HS-5 (cell line): ENCODE results near the gene EIF1AD.
"Not testable (repeated sequence)": the region's sequence is repeated elsewhere in the genome, so short reads cannot be mapped to it uniquely, and the experiment has no call there.

Experiments
- DNase-seq: peaks from one replicate; pipeline ENCODE4 v3.0.0-alpha.2; 2012; ENCODE audit warnings: low read depth

Gene EIF1AD

DNA sequence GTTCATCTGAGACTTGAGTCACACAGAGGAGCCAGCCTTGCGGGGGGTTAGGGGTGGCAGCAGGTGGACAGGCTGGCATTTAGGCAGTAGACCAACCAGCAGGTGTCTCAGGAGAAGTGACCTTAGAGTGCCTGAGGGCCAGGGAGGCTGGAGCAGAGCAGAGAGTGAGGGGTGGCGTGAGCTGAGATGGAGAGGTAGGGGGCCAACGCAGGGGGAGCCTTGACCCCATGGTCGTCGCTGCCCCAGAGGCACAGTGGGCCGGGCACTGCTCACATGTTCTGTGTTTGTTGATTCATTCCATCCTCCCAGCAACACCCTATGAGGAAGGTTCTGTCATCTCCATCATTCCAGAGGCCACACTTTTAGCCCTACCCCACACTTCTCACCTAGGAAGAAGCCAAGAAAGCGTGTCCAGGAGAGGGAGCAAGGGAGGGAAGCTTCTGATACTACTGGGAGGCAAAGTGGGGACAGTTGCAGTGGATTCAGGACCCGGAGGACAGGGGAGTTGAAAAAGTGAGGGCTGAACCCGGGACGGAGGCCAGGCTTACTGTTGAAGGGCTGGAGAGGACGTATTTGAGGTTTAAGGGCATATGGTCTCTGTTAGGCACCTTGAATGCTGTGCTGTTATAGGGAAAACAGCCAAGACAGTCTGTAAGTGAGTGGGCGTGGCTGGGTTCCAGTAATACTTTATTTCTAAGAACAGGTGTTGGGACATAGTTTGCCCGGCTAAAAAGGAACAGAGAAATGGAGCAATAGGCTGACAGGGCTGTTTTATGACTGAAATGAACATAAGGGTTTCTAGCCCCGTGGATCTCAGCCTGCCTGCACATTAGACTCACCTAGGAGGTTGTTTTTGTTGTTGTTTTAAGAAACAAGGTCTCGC, 33.1 kb downstream of the EIF1AD start:
- DNase-seq, result no peak

GRCh38 chr11:65967329-65967934, 34.5 kb downstream of the EIF1AD start:
- DNase-seq, result no peak

DNA sequence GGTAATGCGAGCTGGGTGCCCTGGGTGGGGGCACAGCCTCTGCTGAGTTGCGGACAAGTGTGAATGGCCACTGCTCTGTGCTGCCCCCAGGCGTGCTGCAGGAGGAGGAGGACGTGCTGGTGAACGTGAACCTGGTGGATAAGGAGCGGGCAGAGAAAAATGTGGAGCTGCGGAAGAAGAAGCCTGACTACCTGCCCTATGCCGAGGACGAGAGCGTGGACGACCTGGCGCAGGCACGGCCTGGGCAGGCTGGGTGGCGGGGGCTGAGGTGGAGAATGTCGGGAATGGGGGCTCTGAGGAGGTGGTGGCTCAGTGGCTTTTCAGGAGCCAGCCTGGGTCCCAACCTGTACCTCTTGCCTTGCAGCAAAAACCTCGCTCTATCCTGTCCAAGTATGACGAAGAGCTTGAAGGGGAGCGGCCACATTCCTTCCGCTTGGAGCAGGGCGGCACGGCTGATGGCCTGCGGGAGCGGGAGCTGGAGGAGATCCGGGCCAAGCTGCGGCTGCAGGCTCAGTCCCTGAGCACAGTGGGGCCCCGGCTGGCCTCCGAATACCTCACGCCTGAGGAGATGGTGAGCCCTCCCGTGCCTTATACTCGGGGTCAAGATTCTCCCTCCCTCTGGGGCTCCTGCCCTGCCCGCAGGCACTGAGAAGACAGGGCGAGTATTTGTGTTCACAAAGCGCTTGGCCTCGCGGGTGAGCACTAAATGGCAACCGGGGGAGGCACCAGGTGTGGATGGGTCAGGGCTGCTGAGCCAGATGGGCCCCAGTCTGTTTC, 35.8 kb downstream of the EIF1AD start:
- no peak for DNase-seq

GRCh38 chr11:65964906-65965305, 37.1 kb downstream of the EIF1AD start:
- no peak for DNase-seq

DNA sequence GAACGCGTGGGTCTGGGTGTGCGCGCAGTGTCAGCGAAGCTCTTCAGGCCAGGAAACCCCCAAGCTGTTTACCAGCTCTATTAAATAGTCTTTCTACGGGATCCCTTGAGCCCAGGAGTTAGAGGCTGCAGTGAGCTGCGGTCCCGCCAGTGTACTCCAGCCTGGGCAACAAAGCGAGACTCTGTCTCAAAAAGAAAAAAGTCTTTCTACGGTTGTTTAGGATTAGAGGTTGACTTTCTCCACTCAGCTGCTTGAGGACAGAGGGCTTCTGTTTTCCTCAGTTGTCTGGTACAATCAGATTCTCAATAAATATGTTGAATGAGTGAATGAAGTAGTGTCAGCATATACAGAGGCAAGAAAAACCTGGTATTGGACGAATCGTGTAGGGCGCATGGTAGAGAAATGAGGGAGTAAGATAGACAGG, 39.8 kb downstream of the EIF1AD start:
- DNase-seq, result no peak

GRCh38 chr11:65961267-65962140, 40.5 kb downstream of the EIF1AD start, which contains the start of gene SART1:
SART1 (plus strand) TSS chr11:65961734; CDS start chr11:65961781, 47 bp downstream.
- DNase-seq, result peak; percentile 91

- no peak for DNase-seq
Observed at GRCh38 chr11:65960824-65961266, 41.1 kb downstream of the EIF1AD start.

DNA sequence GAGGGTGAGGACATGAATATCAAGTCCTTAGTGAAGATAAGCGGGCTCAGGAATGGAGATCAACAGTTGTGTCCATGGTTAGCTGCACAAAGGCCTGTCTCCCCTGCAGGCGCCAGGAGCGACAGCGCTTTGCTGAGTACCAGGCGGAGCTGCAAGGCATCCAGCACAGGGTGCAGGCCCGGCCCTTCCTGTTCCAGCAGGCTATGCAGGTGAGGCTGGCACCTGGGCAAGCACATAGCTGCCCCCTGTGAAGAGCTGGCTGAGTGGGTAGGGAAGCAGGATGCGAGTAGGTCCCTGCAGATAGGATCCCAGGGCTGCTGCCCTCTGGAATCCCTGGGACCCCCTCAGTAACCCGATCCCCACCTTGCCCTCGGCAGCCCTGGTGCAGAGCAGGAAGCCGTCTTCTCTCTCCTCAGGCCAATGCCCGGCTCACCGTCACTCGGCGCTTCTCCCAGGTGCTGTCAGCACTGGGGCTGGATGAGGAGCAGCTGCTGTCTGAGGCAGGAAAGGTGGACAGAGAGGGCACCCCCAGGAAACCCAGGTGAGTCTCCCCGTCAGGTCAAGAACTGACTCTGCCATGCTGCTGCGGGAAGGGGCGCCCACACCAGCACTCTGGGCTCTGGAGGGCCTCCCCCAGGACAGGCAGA, 43.1 kb downstream of the EIF1AD start:
- DNase-seq, result no peak

DNA sequence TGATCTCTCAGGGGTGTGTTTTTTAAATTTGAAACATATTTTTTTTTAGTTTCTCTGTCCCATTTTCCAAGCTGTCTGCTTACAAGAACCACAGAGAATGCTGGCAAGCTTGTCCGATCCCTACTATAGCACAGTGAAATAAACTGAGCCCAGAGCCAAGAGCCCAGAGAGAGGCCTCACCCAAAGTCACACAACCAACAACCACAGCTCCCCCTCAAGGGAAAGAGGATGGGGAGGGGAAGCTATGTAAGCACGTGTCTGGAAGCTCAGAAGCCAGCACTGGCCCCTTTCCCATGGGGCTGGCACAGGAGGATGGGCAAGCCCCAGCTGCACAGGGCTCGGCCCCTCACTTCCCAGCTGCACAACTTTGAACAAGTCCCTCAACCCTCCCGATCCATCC, 43.7 kb downstream of the EIF1AD start:
- no peak for DNase-seq

DNA sequence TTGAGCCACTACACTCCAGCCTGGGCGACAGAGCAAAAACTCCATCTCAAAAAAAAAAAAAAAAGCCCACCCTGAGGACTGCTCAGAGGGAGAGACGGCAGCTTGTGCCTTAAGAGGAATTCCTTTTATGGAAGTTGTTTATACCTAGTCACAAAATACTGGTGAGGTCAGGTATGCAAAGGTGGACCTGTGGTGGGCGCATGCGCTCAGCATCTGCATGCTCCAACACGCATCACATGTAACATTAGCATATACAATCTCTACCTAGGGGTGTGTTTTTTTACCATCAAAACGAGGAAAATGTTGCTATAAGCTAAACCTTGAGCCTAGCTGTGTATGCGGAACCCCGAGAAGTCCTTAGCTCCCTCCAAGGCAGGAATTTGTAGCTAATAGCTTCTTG, 47.2 kb downstream of the EIF1AD start:
- DNase-seq, result no peak

- no peak for DNase-seq
Observed at GRCh38 chr11:65953471-65953870, 48.5 kb downstream of the EIF1AD start.

GRCh38 chr11:65952052-65952521, 49.9 kb downstream of the EIF1AD start:
- no peak for DNase-seq

DNA sequence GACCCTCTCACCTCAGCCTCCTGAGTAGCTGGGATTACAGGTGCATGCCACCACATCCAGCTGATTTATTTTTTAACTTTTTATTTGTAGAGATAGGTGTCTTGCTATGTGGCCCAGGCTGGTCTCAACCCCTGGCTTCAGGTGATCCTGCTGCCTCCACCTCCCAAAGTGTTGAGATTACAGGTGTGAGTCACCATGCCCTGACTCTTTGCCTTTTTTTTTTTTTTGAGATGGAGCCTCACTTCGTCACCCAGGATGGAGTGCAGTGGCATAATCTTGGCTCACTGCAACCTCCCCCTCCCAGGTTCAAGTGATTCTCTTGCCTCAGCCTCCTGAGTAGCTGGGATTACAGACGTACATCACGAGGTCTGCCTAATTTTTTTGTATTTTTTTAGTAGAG, 50.3 kb downstream of the EIF1AD start:
- DNase-seq, result not testable (repeated sequence)

- not testable (repeated sequence) for DNase-seq
Observed at GRCh38 chr11:65950711-65951110, 51.2 kb downstream of the EIF1AD start.

GRCh38 chr11:65947603-65948125, 54.3 kb downstream of the EIF1AD start:
- no peak for DNase-seq

- DNase-seq, result no peak
Observed at GRCh38 chr11:65947133-65947532, 54.8 kb downstream of the EIF1AD start.

DNA sequence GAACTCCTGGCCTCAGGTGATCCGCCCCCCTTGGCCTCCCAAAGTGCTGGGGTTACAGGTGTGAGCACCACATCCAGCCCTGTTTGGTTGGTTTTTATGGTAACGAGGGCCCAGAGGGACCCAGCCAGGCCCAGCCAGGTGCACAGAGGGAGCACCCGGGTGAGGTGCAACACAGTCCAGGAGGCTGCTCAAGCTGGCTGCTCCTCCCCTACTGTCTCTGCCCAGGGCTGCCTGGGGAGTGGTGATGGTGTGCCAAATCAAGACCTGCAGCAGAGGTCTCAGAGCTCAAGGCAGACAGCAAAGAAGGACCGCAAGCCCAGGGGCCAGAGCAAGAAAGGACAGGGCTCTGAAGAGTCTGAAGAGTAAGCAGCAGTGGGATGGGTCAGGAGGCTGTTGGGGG, 55.3 kb downstream of the EIF1AD start:
- DNase-seq, result no peak
